AG08396 (cell line): ENCODE measurements around the gene GEN1.

Source experiments
- DNase-seq: peaks from one replicate; pipeline ENCODE4 v3.0.0; 2012; ENCODE audit warnings: low spot score, mixed read lengths

The GEN1 gene

GRCh38 chr2:17754773-17755425 lies 961 bp downstream of the GEN1 start:
- DNase-seq, result no peak

- DNase-seq, result no peak
Measured at GRCh38 chr2:17756668-17757067, 2.7 kb downstream of the GEN1 start.

GRCh38 chr2:17757321-17757720 lies 3.4 kb downstream of the GEN1 start:
- no peak for DNase-seq

- DNase-seq, result no peak
Measured at GRCh38 chr2:17758118-17758517, 4.2 kb downstream of the GEN1 start.

DNA sequence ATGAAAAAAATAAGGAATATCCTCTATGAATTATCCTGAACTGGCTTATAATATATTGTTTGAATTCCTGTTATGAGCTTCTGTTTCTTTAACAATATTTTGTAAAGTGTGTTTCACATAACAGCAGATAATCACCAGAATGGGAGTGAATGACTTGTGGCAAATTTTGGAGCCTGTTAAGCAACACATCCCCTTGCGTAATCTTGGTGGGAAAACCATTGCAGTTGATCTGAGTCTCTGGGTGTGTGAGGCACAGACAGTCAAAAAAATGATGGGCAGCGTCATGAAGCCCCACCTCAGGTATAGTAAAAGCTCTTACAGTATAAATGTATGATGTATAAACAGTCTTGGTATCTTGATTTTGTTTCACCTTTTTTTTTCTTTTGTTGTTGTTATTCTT lies 5.9 kb downstream of the GEN1 start:
- DNase-seq, result no peak

DNA sequence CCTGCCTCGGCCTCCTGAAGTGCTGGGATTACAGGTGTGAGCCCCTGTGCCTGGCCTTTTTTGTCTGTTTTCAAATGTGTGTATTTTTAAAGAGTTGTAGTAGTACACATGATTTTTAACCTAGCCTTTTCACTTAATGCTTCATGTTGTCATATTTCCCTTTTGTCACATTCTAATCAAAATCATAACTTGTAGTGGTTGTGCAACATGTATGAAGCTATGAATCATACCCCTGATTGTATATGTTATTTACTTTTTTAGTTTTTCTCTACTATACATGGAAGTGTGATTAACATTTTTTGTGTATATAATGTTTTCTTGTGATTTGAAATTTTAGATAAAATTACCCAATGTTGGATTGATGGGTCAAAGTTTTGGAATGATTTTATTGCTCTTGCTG lies 8.5 kb downstream of the GEN1 start:
- DNase-seq, result no peak

GRCh38 chr2:17763641-17764333 lies 9.8 kb downstream of the GEN1 start:
- no peak for DNase-seq

DNA sequence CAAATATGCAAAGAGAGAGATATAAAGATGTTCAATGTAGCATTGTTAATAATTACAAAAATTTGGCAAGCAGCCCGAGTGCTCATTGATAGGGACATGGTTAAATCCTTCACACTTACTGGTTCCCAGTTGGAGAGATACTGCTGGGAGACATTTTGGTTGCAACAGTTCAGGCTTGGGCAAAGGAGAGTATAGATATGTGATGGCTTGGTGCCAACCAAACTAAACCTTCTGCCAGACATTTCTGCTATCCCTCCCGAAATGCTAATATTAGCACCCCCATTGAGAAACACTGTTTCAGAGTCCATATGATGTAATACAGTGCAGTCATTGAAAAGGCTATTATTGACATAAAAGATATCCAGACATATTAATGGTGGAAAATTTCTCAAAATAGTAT lies 11.5 kb downstream of the GEN1 start:
- DNase-seq, result no peak

- no peak for DNase-seq
Measured at GRCh38 chr2:17768894-17769293, 15.0 kb downstream of the GEN1 start.

GRCh38 chr2:17771956-17772355 lies 18.0 kb downstream of the GEN1 start:
- no peak for DNase-seq

DNA sequence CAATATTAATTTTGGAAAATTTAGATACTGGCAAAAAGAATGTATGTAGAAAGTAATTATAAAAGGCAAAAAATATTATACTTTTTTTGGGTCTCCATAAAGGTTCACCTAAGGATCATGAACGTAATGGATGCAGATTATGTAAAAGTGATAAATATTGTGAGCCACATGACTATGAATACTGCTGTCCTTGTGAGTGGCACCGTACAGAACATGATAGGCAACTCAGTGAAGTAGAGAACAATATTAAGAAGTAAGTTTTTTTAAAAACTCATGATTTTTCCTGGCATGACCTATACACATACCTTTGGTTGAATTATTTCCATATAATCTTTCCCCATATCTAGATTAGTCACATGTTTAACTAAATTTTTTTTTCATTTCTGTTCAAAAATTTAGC lies 18.6 kb downstream of the GEN1 start:
- no peak for DNase-seq

DNA sequence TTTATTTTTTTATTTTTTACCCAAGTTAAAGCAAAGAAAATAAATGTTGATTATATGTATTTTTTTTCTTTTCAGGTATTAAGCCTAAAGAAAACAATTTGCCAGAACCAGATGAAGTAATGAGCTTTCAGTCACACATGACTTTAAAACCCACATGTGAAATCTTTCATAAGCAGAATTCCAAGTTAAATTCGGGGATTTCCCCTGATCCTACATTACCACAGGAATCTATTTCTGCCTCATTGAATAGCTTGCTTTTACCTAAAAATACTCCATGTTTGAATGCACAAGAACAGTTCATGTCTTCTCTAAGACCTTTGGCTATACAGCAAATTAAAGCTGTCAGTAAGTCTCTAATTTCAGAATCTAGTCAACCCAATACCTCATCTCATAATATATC lies 26.6 kb downstream of the GEN1 start:
- no peak for DNase-seq

GRCh38 chr2:17781482-17781881 lies 27.5 kb downstream of the GEN1 start:
- DNase-seq, result no peak

GRCh38 chr2:17786727-17787126 lies 32.8 kb downstream of the GEN1 start:
- DNase-seq, result no peak

DNA sequence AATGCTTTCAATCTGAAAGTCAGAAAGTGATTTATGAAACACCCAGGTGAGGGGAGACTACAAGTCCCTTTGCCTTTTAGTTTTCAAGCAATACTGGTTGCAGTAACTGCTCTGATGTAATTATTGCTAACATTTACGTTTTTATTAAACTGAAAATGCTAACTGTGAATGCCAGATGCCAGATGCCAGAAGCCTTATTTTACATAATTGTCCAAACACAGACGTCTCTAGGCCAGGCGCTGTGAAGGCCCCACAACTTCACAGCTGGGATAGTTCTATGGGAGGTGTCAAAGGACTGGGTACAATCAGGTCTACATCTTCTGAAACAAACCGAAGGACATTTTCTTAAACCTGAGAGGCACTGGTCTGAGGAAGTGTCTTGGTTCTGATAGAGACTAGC lies 34.8 kb downstream of the GEN1 start:
- DNase-seq, result no peak

DNA sequence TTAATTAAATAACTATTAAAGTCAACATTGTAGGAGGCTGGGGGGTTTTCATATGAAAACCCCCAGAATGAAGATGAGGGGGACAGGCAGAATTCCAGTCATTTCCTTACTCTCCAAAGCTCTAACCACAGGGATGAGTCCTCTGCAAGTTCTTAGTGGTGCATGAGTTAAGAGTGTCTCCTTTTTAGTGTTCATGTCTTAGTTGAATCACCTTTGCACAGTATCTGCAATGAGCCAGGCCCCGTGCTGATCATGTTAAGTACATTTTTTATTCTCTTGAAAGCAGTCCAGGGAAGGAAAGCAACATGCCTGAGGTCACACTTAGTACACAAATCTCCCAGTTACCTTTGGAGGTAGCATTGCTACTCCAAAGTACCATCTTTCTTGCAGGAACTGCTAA lies 36.6 kb downstream of the GEN1 start:
- no peak for DNase-seq

DNA sequence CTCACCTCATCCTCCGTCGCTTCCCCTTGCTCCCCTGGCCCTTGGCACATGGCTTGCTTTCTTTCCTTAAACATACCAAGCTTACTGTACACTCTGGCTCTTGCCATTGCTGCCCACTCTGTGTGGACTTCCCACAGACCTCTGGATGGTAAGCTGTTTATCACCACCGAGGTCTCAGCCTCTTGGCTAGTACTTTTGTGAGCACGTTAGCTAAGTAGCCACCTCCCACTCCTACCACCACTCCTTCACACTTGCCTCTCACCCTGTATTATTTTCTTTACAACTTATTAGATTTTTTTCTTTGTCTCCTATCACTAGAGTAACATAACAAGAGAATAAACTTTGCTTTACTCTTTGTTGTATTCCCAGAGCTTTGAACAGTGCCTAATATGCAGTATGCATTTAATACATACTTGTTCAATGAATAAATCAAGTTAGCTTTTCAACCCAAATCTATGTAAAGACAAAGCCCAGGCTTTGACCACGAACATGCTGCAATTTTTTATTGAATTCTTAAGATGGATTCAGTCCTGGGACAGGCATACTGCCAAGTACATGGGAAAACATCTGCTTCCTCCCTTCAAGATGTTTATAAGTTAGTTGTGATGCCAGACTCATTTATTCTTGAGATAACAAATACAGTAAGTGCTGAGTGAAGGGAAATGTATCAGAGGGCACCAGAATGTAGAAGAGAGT lies 37.3 kb downstream of the GEN1 start:
- no peak for DNase-seq

DNA sequence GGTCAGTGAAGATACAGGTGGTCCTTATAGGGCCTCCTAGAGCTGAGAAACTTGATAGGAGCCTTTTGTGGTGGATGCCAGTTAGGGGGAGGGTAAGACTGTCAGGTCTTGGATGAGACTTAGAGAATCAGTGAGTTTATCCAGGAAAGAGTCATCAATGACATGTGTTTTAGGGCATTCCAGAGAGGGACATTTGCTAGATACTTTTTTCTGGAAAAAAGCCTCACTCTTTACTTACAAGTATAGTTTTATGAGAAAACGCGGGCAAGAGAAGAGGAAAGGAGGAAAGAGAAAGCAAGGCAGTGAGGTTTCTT lies 37.8 kb downstream of the GEN1 start:
- no peak for DNase-seq

GRCh38 chr2:17792515-17792914 lies 38.6 kb downstream of the GEN1 start:
- no peak for DNase-seq

- DNase-seq, result no peak
Measured at GRCh38 chr2:17793296-17793695, 39.4 kb downstream of the GEN1 start.

DNA sequence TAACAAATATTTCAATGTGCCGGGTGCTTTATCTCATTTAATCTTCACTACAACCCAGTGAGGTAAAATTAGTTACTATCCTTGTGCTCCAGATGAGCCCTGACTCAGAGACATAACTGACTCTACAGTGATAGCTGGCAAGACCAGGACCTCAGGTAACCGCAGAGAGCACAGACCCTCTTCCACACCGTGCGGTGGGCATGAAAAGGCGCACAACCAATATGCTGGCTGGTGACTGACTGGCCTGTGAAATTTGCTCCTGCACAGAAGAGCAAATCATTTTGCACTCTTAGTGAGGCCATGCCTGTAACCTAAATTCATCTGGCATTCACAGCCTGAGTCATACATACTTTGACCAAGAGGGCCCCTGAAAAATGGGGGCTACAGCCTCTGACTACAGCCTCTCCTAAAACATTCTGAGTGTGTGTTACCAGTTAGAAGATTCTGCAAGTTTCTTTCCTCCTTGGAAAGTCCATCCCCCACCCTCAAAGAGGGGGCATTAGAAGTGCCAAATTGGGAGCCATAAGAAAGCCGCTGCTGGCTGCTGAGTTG lies 39.9 kb downstream of the GEN1 start:
- DNase-seq, result no peak

DNA sequence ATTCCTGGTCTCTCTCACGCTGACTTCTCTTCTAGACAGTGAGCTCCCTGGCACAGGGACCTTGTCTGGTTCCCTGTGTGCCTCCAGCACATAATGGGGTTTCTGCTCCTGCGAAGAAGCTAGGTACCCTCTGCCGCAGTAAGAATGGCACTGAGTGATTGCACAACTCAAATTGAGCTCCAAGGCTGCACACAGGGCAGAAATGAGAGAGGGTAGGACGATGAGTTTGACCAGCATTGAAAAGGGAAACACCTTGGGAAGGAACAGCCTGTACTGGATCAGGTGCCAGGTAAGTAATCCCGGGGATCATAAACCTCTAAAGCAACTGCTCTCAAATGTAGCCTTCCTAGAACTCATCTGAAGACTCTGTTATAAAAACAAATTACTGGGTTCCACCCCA lies 41.4 kb downstream of the GEN1 start:
- no peak for DNase-seq

DNA sequence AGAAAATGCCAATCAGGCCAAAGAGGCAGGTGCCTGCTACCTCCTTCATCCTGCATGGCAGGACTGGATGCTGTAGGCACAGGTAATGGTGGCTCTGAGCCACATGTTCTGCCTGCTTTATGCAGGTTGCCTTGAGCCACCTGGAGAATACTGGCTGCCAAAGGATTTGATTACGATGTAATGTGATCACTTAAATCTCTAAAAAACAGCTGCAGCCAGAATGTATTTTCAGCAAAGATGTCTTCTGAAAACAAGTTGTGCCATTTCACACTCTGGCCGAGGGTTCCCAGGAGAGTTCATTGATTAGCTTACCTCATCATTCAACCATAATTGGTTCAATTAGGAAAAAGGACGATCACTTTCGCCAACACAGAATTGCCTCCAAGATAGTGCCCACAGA lies 44.4 kb downstream of the GEN1 start:
- DNase-seq, result no peak
